Vagina (tissue), 2 donors: Measurements from ENCODE around the gene DRICH1.

Experiments used
- CTCF ChIP-seq, 3 experiments: fragments of 450-650 bp in 2 of 3; fragments of 200-600 bp in 1 of 3; sonication (generic) in 1 of 3; IDR thresholded peaks; one replicate each; pipeline ENCODE4 v1.5.1; 2017 to 2019; ENCODE audit warnings: antibody characterized with exemption in 3 of 3, mild to moderate bottlenecking in 2 of 3, moderate library complexity in 2 of 3
- POLR2A ChIP-seq, 2 donors: fragments of 450-650 bp; IDR thresholded peaks; one replicate each; pipeline ENCODE4 v1.6.1; 2017; ENCODE audit warnings: antibody characterized with exemption in 2 of 2, mild to moderate bottlenecking in 2 of 2, moderate library complexity in 2 of 2
- POLR2AphosphoS5 ChIP-seq, 2 donors: sonication (generic); formaldehyde crosslinking; IDR thresholded peaks; one replicate each; pipeline ENCODE4 v1.9.0; 2017; ENCODE audit warnings: antibody characterized with exemption in 2 of 2, mild to moderate bottlenecking in 2 of 2, low read depth in 1 of 2; ENCODE audit not compliant: insufficient read depth in 1 of 2

- TF ChIP-seq CTCF (IDR thresholded peaks at IDR 0.05) (peak in 2 of 3 experiments; percentile 31 to 58), POLR2A (IDR thresholded peaks at IDR 0.05) (no peak), POLR2AphosphoS5 (IDR thresholded peaks at IDR 0.05; ENCODE audit: insufficient read depth in 1 of 2, low read depth in 1 of 2) (no peak)
Observed at GRCh38 chr22:23591201-23591791, 40.8 kb downstream of the DRICH1 start.
